ENCODE data around the gene RAD51D.
A peak's percentile ranks its signal among the peaks of the same experiment; 100 is the strongest.
"Not testable (repeated sequence)": the region's sequence is repeated elsewhere in the genome, so short reads cannot be mapped to it uniquely, and the experiment has no call there.

RAD51D gene

DNA sequence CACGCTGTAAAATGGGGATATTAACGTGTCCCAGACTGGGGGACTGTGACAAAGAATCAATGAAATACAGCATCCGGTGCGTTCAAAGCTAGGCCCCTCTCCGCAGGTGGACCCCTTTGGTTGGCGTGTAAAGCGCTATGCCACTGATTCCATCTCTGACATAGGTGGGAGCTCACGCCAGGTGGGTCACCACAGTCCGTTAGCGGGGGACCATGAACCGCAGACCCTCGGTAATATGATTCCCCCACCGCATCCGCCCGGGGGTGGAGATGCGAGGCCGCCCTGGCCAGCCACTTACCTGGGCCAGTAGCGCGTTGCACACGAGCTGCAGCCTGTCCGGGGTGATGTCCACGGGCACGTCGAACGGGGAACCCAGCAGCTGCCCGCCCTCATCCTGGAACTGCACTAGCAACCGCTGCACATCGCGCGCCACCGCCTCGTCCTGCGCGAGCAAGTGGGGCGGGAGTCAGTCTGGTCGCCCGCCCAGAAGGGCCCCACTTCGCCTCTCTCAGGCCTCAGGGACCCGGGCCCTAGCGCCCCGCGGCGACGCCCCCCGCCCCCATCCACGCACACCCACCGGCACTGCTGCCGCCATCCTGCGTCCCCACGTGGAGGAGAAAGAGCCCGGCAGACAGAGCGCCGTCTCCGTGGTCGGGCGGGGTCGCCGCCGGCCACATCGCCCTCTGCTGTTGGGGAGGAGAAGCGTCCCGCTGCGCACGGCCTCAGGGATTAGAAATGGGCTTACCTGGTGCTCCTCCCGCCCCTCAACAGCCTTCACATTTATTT lies 22.2 kb upstream of the RAD51D start, which contains the start of gene NLE1:
NLE1 (minus strand) TSS at position 623 of the 786 bp plus-strand sequence; CDS start at position 595, 28 bp downstream.
- DNase-seq (ENCODE audit: low read depth in 2 of 2) = peak; percentile 75 to 83

DNA sequence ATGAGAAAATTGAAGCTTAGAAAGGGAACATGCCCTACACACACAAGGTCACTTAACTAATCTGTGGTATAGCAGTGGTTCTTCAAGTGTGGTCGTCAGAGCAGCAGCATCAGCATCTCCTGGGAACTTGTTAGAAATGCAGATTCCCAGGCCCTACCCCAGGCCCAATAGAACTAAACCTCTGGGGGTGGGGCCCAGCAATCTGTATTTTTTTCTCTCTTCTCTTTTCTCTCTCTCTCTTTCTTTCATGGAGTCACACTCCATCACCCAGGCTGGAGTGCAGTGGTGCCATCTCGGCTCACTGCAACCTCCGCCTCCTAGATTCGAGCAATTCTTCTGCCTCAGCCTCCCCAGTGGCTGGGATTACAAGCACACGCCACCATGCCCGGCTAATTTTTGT lies 18.6 kb upstream of the RAD51D start:
- DNase-seq (ENCODE audit: low read depth in 2 of 2) = no peak

DNA sequence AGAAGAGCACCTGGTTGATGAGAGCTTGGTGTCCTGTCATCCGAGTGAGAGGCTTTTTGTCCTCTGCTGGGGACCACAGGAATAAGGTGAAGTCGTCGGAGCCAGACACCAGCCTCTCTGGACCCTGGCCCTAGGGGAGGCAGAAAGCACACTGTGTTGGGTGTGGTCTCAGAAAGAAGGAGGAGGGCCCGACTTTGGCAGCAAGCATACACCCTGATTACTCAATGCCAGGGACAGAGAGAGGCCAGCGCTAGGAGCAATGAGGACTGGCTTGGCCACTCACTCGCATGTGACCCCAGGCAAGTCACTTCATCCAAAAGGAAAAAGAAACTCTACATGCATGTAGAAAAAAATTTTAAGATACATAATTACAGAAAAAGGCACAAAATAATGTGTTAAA lies 15.7 kb upstream of the RAD51D start:
- DNase-seq (ENCODE audit: low read depth in 2 of 2) = no peak

DNA sequence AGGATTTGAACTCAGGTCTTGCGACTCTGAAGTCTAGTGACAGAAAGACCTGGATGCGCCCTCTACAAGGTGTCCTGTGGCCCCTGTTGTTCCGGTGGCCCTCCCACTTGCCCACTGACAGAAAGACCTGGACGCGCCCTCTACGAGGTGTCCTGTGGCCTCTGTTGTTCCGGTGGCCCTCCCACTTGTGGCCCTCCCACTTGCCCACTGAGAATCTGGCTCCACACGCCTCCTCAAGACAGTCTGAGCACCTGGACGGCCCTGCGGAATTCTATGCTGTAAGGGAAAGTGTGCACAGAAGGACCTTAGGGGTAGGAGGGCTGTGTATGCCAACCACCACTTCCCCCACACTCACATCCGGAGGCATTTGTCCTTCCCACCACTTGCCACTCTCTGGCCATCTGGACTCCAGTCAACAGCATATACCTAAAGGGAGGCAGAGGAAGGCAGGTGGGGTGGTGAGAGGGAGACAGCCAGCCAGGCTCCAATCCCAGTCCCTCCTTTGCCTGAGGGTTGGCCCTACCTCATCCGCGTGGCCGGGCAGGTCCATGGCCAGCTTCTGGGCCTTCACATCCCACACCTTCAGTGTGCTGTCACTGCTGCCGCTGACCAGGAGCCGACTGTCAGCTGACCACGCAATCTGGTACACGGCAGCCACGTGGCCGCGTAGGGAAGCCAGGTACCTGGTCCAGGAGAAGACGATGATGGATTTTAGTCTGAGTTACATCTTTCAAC lies 13.3 kb upstream of the RAD51D start:
- DNase-seq (ENCODE audit: low read depth in 2 of 2) = no peak

DNA sequence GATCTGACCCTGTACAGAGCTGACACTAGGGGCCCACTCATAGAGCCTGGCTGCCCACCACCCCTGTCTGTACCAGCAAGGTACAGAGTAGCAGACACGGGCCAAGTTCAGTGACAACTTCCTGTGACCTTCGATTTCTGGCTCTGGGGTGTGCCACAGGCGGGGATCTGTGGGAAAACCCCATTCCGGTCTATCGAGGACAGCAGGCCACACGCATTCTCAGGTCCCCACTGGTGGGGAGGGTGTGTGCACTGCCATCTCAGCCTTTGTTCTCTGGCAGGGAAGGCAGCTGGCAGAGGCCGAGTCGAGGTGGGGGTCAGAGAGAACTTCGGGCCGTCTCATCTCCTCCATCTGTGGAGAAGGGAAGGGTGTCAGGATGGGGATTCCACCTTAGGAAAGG lies 12.4 kb upstream of the RAD51D start:
- DNase-seq (ENCODE audit: low read depth in 2 of 2) = no peak

DNA sequence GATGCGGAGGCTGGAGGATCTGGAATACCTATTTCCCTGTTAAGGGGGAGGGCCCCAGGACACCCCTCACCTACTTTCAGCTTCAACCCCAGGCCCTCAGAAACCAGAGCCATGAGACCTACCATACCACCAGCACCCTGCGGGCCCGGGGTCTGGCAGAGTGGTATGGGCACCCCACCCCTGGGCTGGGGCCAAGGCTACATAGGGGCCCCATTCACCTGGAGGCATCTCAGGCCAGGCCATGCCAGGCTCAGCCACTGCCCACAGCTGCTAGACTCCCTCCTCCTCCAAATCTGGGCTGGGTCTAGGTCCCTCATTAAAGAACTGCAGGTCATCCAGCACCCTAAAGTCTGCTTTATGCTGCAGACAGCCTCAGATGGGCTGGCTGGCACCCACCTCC lies 10.7 kb upstream of the RAD51D start:
- no peak for DNase-seq (ENCODE audit: low read depth in 2 of 2)

DNA sequence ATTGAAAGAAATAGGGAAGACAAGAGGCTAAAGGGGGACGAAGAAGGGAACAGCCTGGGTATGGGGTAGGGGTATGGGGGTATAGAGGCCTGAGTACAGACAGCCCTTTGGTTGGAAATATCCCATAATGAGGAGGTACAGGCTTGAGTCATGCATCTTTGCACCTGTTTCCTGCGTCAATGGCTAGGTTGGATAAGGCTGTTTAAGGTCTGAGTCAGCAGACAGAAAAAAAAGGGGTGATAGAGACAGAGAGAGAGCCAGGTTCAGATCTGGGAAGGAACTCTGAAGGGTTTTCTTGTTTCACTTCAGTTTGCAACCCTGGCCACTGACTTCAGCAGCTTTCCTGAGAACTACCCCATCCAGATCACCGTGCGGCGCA lies 10.3 kb upstream of the RAD51D start:
- no peak for DNase-seq (ENCODE audit: low read depth in 2 of 2)

DNA sequence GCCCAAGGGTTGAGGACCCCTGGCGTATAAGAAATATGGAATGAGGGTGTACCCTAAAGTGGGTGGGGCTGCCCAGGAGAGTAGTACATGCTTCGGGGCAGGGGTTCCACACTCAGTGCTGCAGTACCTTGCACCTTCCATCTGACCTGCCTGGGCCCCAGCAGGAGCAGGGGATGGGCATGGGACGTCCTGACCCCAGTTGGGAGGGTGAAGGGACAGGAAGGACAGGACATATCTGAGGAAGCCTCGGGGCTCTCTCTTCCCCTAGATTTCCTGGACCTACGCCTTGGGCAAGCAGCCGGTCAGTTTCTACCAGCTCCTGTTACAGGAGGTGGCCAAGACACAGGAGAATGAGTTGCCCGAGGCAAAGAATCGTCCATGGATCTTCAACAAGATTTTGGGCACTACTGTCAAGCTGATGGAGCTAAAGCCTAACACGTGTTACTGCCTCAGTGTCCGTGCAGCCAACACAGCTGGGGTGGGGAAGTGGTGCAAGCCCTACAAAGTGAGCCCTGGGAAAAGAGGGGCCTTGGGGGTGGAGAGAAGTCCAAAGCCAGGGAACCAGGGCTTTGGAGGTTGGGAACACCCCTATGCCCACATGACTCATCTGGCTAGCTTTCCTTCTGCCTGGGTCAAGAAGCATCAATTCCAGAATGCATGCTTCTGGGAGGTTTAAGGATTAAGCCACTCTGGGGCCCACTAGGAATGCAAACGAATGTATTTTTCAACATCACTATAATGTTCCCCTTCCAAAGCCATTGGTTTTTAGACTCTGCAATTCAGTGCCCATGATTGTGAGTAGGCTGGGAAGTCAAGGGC lies 9.7 kb upstream of the RAD51D start:
- DNase-seq (ENCODE audit: low read depth in 2 of 2) = no peak

DNA sequence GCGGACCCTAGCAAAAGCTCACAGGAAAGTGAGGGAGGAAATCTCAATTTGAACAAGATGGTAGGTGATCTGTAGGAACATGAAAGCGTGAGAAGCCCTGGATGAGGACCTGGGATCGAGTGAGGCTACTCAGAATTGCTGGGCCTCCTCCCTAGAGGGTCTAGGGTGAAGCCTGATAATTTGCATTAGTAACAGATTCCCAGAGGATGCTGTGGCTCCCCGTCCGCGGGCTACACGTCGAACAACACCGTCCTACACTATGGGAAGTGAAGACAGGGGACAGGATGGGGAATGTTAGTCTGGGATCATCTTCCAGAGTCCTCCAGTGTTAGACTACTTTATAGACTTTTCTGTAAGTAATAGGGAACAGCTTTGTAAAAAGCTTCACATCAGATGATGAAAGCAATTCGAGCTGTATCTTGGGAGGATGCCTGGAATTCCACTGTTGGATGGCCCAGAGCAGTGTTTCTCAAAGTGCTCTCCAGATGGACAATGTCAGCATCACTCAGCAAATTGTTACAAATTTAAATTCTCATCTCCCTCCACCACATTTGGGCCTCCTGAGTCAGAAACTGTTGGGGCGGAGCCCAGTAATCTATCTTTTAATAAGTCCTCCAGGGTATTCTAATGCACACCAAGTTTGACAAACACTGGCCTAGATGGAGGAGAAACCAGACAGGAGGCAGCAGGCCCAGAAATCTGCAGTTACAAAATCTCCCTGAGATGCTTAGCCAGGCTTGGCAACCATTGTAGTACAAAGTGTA lies 8.3 kb upstream of the RAD51D start:
- DNase-seq (ENCODE audit: low read depth in 2 of 2) = no peak

DNA sequence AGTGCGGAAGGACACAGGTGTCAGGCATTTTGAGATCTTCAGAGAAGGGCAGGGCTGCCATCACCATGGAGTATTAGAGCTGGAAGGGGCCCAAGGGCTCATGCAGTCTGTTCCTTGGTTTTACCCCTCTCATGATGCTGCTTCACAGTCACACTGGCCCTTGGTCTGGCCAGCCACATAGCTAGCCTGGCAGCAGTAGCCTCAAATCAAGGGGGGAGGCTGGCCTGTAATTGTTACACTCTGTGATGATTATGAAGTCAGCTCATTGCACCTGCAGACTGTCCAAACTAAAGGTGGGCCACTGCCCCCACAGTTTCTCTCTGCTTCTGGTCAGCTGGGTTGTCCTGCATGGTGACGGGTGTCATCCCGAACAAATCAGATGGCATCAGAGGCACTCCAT lies 1.7 kb upstream of the RAD51D start, which contains the start of gene FNDC8:
FNDC8 (plus strand) TSS at position 301 of the 400 bp plus-strand sequence; CDS start at position 380, 79 bp downstream.
- DNase-seq (ENCODE audit: low read depth in 2 of 2) = no peak

DNA sequence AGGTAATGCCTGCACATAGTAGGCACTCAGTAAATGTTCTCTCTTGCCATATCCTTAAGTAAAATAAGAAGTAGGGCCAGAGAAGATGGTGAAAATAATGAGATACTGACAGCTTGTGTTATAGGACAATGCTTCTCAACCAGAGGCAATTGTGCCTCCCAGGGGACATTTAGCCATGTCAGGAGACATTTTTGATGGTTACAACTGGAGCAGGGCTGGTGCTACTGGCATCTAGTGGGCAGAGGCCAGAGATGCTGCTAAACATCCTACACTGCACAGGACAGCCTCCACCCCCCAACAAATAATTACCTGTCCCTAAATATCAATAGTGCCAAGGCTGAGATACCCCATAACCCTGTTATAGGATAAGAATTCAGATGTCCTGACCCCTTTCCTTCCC lies 1.7 kb downstream of the RAD51D start:
- no peak for DNase-seq (ENCODE audit: low read depth in 2 of 2)

DNA sequence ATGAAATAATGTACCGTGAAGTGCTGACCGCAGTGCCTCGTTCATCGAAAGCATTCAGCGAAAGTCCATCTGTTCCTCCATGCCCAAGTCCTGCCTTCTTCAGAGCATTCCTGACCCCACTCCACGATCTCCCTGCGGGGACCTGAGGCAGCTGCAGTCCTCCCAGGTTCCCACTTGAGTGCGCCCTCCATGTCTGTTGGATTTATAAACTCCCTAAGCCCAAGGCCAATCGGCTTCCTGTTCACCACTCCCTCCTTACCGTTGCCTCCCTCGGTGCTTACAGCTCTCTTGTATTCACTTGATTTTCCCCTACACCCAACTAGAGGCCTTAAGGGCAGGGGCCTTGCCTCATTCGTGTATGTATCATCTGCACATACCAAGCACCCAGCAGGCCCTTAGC lies 2.8 kb downstream of the RAD51D start:
- no peak for DNase-seq (ENCODE audit: low read depth in 2 of 2)

DNA sequence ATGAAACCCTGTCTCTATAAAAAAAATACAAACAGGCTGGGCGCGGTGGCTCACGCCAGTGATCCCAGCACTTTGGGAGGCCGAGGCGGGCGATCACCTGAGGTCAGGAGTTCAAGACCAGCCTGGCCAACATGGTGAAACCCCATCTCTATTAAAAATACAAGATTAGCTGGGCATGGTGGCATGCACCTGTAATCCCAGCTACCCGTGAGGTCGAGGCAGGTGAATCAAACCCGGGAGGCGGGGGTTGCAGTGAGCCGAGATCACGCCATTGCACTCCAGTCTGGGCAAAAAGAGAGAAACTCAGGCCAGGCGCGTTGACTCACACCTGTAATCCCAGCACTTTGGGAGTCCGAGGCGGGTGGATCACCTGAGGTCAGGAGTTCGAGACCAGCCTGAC lies 8.9 kb downstream of the RAD51D start:
- DNase-seq (ENCODE audit: low read depth in 2 of 2) = not testable (repeated sequence)

DNA sequence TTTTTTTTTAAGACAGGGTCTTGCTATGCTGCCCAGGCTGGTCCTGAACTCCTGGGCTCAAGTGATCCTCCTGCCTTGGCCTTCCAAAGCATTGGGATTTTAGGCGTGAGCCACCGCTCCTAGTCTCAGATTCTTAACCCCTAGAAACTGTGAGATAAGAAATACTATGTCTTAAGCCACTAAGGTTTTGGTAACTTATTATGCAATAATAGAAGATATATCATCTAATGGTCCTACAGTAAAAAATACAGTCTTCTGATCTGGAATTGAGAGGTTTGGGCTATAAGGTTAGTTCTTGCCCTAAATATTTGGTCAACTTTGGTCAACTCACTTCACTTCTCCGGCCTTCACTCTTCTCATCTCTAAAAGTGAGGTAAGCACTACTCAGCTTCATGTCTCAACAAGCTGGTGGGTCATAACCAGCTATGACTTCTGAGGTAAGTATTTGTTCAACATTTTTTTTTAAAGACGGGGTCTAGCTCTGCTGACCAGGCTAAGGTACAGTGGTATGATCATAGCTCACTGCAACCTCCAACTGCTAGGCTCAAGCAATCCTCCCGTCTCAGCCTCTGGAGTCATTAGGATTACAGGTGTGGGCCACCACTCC lies 14.7 kb downstream of the RAD51D start:
- DNase-seq (ENCODE audit: low read depth in 2 of 2) = no peak

DNA sequence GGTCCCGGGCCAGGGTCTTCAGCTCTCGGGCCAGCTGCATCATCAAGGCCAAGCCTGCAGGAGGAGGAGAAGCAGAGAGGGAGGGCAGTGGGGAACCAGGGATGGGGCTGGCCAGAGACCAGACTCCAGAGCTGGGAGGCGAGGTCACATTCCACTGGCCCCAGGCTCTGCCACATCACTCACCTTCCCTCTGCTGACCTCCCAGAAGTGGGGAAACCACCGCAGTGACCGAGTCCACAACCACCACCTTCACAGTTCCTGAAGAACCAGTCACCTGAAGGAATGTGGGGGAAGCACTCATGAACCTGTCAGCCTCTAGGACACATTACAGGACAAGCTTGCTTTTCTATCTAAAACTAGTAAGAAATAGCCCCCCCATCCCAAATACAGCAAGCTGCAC lies 16.4 kb downstream of the RAD51D start:
- DNase-seq (ENCODE audit: low read depth in 2 of 2) = no peak

DNA sequence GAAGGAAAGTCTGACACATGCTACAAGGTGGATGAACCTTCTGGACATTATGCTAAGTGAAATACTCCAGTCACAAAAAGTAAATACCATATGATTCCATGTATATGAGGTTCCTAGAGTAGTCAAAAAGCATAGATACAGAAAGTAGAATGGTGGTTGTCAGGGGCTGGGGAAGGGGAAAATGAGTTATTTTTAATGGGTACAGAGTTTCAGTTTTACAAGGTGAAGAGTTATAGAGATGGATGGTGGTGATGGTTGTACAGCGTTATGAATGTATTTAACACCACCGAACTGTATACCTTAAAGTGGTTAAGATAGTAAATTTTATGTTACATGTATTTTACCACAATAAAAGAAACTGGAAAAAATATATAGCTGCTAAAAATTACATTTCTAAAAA lies 17.9 kb downstream of the RAD51D start:
- no peak for DNase-seq (ENCODE audit: low read depth in 2 of 2)

DNA sequence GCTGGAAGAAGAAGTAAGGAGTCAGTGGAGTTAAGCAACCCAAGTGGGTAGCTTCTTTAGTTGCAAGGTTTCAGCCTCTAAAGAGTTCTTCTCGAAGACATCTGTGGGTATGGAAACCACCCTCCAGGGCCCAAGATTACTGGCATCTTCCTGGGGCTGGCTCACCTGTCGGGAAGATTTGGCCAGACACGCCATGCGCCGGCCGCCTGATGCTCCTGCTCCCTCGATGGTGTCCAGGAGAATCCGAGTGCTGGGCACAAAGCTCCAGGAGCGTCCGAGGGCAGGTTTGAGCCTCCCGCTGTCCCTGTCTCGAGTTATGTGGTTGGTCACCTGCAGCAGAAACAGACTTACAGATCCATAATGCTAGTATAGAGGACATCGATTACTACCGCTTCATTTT lies 18.6 kb downstream of the RAD51D start:
- no peak for DNase-seq (ENCODE audit: low read depth in 2 of 2)

DNA sequence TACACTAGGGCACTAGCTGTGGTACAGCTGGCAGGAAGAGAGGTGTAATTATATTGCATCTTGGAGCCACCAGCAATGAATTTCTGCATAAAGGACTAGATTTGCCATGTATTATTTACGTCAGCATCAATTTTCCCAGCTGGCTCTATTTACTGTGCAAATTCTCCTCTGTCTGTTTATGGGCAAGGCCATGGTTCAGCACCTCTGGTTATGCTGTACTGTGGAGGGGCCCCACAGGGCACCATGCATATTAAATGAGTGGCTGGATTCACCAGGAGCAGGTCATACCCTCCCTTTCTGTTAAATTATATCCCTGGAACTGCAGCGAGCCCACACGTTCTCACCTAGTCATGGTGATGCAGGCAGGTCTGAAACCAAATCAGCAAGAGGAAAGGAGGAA lies 19.8 kb downstream of the RAD51D start:
- no peak for DNase-seq (ENCODE audit: low read depth in 2 of 2)

DNA sequence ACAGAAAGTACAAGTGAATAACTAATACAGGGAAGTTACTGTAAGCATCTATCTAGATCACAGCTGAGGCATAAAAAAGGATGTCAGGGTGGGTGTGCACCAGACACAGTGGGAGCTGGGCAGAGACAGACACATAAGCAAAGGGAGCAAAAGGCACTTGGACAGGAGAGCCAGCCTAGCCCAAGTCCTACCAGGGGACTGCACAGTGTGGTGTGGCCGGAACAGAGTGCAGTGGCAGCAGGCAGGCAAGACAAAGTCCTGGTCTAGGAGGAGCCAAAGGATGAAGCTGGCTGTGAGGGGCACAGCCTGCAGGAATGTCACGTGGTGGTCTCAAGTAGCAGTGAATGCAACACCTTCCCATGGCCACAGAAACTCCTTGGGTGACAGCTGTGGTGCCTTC lies 21.9 kb downstream of the RAD51D start:
- no peak for DNase-seq (ENCODE audit: low read depth in 2 of 2)

DNA sequence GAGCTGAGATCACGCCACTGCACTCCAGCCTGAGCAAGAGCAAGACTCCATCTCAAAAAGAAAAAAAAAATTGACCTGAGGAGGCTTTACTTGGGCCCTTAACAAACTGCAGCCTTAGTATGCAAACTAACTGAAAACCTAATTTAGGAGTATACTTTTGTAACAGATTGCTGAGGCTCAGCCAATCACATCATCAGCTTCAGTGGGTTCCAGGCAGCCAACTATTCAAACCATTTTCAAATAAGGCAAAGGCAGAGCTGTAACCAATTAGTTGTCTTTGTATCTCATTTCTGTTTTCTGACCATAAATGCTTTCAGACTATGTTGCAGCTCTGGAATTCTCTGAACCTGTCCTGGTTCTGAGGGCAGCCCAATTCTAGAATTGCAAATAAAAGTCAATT lies 23.9 kb downstream of the RAD51D start:
- DNase-seq (ENCODE audit: low read depth in 2 of 2) = no peak

DNA sequence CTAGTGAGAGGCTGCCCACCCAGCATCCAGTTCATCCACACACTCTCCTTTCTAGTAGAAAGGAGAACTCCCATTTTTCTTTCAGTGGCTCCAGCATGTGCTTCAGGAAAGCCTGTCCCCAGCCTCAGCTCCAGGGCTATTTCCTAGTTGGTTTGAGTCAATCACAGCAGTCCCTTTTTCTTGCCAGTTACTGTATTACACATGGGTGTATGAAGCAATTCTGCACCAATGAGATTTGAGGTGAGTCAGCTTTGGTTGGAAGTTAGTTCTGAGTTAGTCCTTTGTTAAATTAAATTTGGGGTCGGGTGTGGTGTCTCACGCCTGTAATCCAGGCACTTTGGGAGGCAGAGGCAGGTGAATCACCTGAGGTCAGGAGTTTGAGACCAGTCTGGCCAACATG lies 24.8 kb downstream of the RAD51D start:
- DNase-seq (ENCODE audit: low read depth in 2 of 2) = no peak

All from stimulated activated CD4-positive, alpha-beta T cell treated with anti-CD3 and anti-CD28 coated beads, Interleukin-1b, Interleukin-23, amount 100 ng/mL, for 1 hour (primary cell).